Choroid plexus epithelial cell (primary cell): ENCODE measurements around the gene CDC123.

Experiments used
- DNase-seq: peaks from one replicate; pipeline ENCODE4 v3.0.0-alpha.2; 2010; ENCODE audit warnings: low read depth
- H3K4me3 ChIP-seq: 2 replicates; pipeline ENCODE4 v1.5.1; 2011; ENCODE audit warnings: low read depth, mild to moderate bottlenecking, control low read depth, low read length, moderate library complexity
- CTCF ChIP-seq: conservative IDR thresholded peaks from 2 replicates; pipeline ENCODE4 v1.5.1; 2011; ENCODE audit warnings: low read depth, mild to moderate bottlenecking, control low read depth, inconsistent platforms, low read length, moderate library complexity

CDC123 gene

GRCh38 chr10:12180221-12180974 lies 15.6 kb upstream of the CDC123 start:
- H3K4me3 ChIP-seq = no peak overlapping the region
- no peak for TF ChIP-seq CTCF
- no peak for DNase-seq

- peak; percentile 66 for DNase-seq
- TF ChIP-seq CTCF = no peak
- no peak overlapping the region for H3K4me3 ChIP-seq
Measured at GRCh38 chr10:12181065-12181775, 14.8 kb upstream of the CDC123 start.

- DNase-seq = no peak
- H3K4me3 ChIP-seq = no peak overlapping the region
- TF ChIP-seq CTCF = no peak
Measured at GRCh38 chr10:12184165-12184564, 11.8 kb upstream of the CDC123 start.

- no peak for TF ChIP-seq CTCF
- H3K4me3 ChIP-seq = no peak overlapping the region
- no peak for DNase-seq
Measured at GRCh38 chr10:12186323-12186722, 9.7 kb upstream of the CDC123 start.

- no peak for DNase-seq
- no peak overlapping the region for H3K4me3 ChIP-seq
- TF ChIP-seq CTCF = no peak
Measured at GRCh38 chr10:12187321-12187905, 8.6 kb upstream of the CDC123 start.

- no peak for TF ChIP-seq CTCF
- no peak overlapping the region for H3K4me3 ChIP-seq
- no peak for DNase-seq
Measured at GRCh38 chr10:12188656-12189055, 7.3 kb upstream of the CDC123 start.
